CD4-positive, alpha-beta T cell treated with Interleukin-15 for 4 hours (primary cell): ENCODE measurements around the gene KLF13.
A peak's percentile ranks its signal among the peaks of the same experiment; 100 is the strongest.
"Not testable (repeated sequence)": the region's sequence is repeated elsewhere in the genome, so short reads cannot be mapped to it uniquely, and the experiment has no call there.

Experiments used
- DNase-seq: peaks from one replicate; pipeline ENCODE4 v3.0.0-alpha.2; 2020; ENCODE audit warnings: low spot score

The KLF13 gene

GRCh38 chr15:31345606-31346366 lies 19.2 kb downstream of the KLF13 start:
- no peak for DNase-seq

GRCh38 chr15:31346367-31347066 lies 19.9 kb downstream of the KLF13 start:
- DNase-seq = no peak

GRCh38 chr15:31347067-31347975 lies 20.7 kb downstream of the KLF13 start:
- peak; percentile 80 for DNase-seq

- no peak for DNase-seq
These were observed 21.6 kb downstream of the KLF13 start for GRCh38 chr15:31347981-31348803.

- no peak for DNase-seq
These were observed 22.9 kb downstream of the KLF13 start for GRCh38 chr15:31349233-31350141.

GRCh38 chr15:31350771-31351170 lies 24.1 kb downstream of the KLF13 start:
- DNase-seq = no peak

GRCh38 chr15:31352339-31352751 lies 25.7 kb downstream of the KLF13 start:
- DNase-seq = no peak

GRCh38 chr15:31352911-31353811 lies 26.5 kb downstream of the KLF13 start:
- DNase-seq = no peak

- DNase-seq = no peak
These were observed 27.3 kb downstream of the KLF13 start for GRCh38 chr15:31353931-31354330.

GRCh38 chr15:31356097-31356496 lies 29.5 kb downstream of the KLF13 start:
- not testable (repeated sequence) for DNase-seq

GRCh38 chr15:31357148-31357547 lies 30.5 kb downstream of the KLF13 start:
- DNase-seq = no peak

- no peak for DNase-seq
These were observed 31.5 kb downstream of the KLF13 start for GRCh38 chr15:31358163-31358562.

- DNase-seq = no peak
These were observed 32.5 kb downstream of the KLF13 start for GRCh38 chr15:31358957-31359701.

- DNase-seq = no peak
These were observed 33.1 kb downstream of the KLF13 start for GRCh38 chr15:31359702-31360111.

- no peak for DNase-seq
These were observed 33.5 kb downstream of the KLF13 start for GRCh38 chr15:31360158-31360561.

GRCh38 chr15:31360843-31361763 lies 34.5 kb downstream of the KLF13 start:
- peak; percentile 82 for DNase-seq

- DNase-seq = no peak
These were observed 35.3 kb downstream of the KLF13 start for GRCh38 chr15:31361764-31362515.
